GM19452 (cell line): ENCODE data around the gene ACSS1.

Experiments
- ATAC-seq: cut with Tn5 transposase; IDR thresholded peaks from one replicate; pipeline ENCODE4 v1.9.1; 2021; ENCODE audit not compliant: unreplicated experiment

The ACSS1 gene

GRCh38 chr20:24960302-24960801 lies 97.6 kb downstream of the ACSS1 start:
- no peak for ATAC-seq

- no peak for ATAC-seq
Observed at GRCh38 chr20:24959591-24960301, 98.2 kb downstream of the ACSS1 start.

GRCh38 chr20:24958506-24959385 lies 99.2 kb downstream of the ACSS1 start:
- no peak for ATAC-seq

GRCh38 chr20:24957326-24958016 lies 100.5 kb downstream of the ACSS1 start:
- no peak for ATAC-seq
